KMS-11 (cell line): Measurements from ENCODE around the gene ACMSD.

ENCODE experiments used
- H2AFZ ChIP-seq: fragments of 200-600 bp; sonication (generic); 2 replicates; pipeline ENCODE4 v1.6.1; 2016; ENCODE audit warnings: antibody characterized with exemption, mixed run types, low read depth
- H3K27ac ChIP-seq: fragments of 200-600 bp; sonication (generic); 2 replicates; pipeline ENCODE4 v1.6.1; 2016; ENCODE audit warnings: mild to moderate bottlenecking, mixed run types
- H3K27me3 ChIP-seq: fragments of 200-600 bp; sonication (generic); 2 replicates; pipeline ENCODE4 v1.6.1; 2017; ENCODE audit warnings: mild to moderate bottlenecking, low read depth, mixed run types, moderate library complexity; ENCODE audit not compliant: insufficient read depth
- H3K36me3 ChIP-seq: fragments of 200-600 bp; sonication (generic); 2 replicates; pipeline ENCODE4 v1.6.1; 2017; ENCODE audit warnings: mild to moderate bottlenecking, mixed run types; ENCODE audit not compliant: insufficient read depth
- H3K4me1 ChIP-seq: fragments of 200-600 bp; sonication (generic); 2 replicates; pipeline ENCODE4 v1.6.1; 2016; ENCODE audit warnings: mild to moderate bottlenecking, low read depth, mixed run types; ENCODE audit not compliant: poor library complexity, severe bottlenecking
- H3K4me2 ChIP-seq: fragments of 200-600 bp; sonication (generic); 2 replicates; pipeline ENCODE4 v1.7.0; 2016; ENCODE audit warnings: mild to moderate bottlenecking, mixed run types
- H3K4me3 ChIP-seq: fragments of 200-600 bp; sonication (generic); IDR thresholded peaks from 2 replicates; pipeline ENCODE4 v1.6.1; 2017; ENCODE audit warnings: low read depth, low read length, mixed read lengths; ENCODE audit not compliant: insufficient read depth
- H3K79me2 ChIP-seq: fragments of 200-600 bp; sonication (generic); 2 replicates; pipeline ENCODE4 v1.6.1; 2016; ENCODE audit warnings: low read depth, mixed run types; ENCODE audit not compliant: insufficient read depth
- H3K9ac ChIP-seq: fragments of 200-600 bp; sonication (generic); 2 replicates; pipeline ENCODE4 v1.6.1; 2016; ENCODE audit warnings: mild to moderate bottlenecking, mixed run types
- H4K20me1 ChIP-seq: fragments of 200-600 bp; sonication (generic); 2 replicates; pipeline ENCODE4 v1.6.1; 2016; ENCODE audit warnings: mild to moderate bottlenecking, mixed run types; ENCODE audit not compliant: insufficient read depth
- CTCF ChIP-seq: fragments of 200-600 bp; sonication (generic); conservative IDR thresholded peaks from 2 replicates; pipeline ENCODE4 v1.6.1; 2017; ENCODE audit warnings: low read depth, mild to moderate bottlenecking, antibody characterized with exemption, low read length, moderate library complexity, mixed read lengths

ACMSD gene

GRCh38 chr2:134932864-134933526 lies 94.6 kb downstream of the ACMSD start:
- Histone ChIP-seq H3K27me3 (no peaks in the 10 kb centered on the region), H3K79me2 (peaks cover 82% of the 10 kb centered on the region), H3K9ac (no peak overlapping the region), H3K36me3 (no peaks in the 10 kb centered on the region), H3K4me3 (no peak overlapping the region), H3K27ac (no peak overlapping the region), H3K4me1 (no peaks in the 10 kb centered on the region), H2AFZ (no peak overlapping the region), H4K20me1 (0 out of 2 replicates have a peak, but pooled peaks cover 6% of the 10 kb centered on the region), H3K4me2 (no peak overlapping the region)
- TF ChIP-seq CTCF = no peak

GRCh38 chr2:134933732-134934131 lies 95.3 kb downstream of the ACMSD start:
- Histone ChIP-seq H3K79me2 (peaks cover 77% of the 10 kb centered on the region), H3K9ac (no peak overlapping the region), H3K27me3 (no peaks in the 10 kb centered on the region), H4K20me1 (0 out of 2 replicates have a peak, but pooled peaks cover 6% of the 10 kb centered on the region), H3K4me2 (no peak overlapping the region), H3K4me3 (no peak overlapping the region), H3K36me3 (no peaks in the 10 kb centered on the region), H3K27ac (no peak overlapping the region), H3K4me1 (no peaks in the 10 kb centered on the region), H2AFZ (no peak overlapping the region)
- no peak for TF ChIP-seq CTCF

- H4K20me1 ChIP-seq = 0 out of 2 replicates have a peak, but pooled peaks cover 6% of the 10 kb centered on the region
- TF ChIP-seq CTCF = no peak
- H2AFZ ChIP-seq = no peak overlapping the region
- H3K4me3 ChIP-seq = no peak overlapping the region
- H3K4me2 ChIP-seq = no peak overlapping the region
- H3K36me3 ChIP-seq = 0 out of 2 replicates have a peak, but pooled peaks cover 3% of the 10 kb centered on the region
- no peak overlapping the region for H3K9ac ChIP-seq
- no peaks in the 10 kb centered on the region for H3K27me3 ChIP-seq
- H3K79me2 ChIP-seq = peaks cover 75% of the 10 kb centered on the region
- no peaks in the 10 kb centered on the region for H3K4me1 ChIP-seq
- no peak overlapping the region for H3K27ac ChIP-seq
Observed at GRCh38 chr2:134934150-134934549, 95.7 kb downstream of the ACMSD start.

GRCh38 chr2:134934641-134935040 lies 96.2 kb downstream of the ACMSD start:
- Histone ChIP-seq H2AFZ (no peak overlapping the region), H3K27me3 (no peaks in the 10 kb centered on the region), H3K4me3 (no peak overlapping the region), H3K79me2 (peaks cover 73% of the 10 kb centered on the region), H3K36me3 (0 out of 2 replicates have a peak, but pooled peaks cover 3% of the 10 kb centered on the region), H3K9ac (no peak overlapping the region), H4K20me1 (0 out of 2 replicates have a peak, but pooled peaks cover 6% of the 10 kb centered on the region), H3K27ac (no peak overlapping the region), H3K4me1 (no peaks in the 10 kb centered on the region), H3K4me2 (no peak overlapping the region)
- TF ChIP-seq CTCF = no peak
